Activated naive CD4-positive, alpha-beta T cell treated with anti-CD3 and anti-CD28 coated beads, Interleukin-2, amount 50 U/mL, for 16 hours (primary cell): ENCODE results near the gene VRK1.
"Not testable (repeated sequence)": the region's sequence is repeated elsewhere in the genome, so short reads cannot be mapped to it uniquely, and the experiment has no call there.

Experiments
- DNase-seq: peaks from one replicate; pipeline ENCODE4 v3.0.0-alpha.2; 2020

VRK1 gene, protein sequence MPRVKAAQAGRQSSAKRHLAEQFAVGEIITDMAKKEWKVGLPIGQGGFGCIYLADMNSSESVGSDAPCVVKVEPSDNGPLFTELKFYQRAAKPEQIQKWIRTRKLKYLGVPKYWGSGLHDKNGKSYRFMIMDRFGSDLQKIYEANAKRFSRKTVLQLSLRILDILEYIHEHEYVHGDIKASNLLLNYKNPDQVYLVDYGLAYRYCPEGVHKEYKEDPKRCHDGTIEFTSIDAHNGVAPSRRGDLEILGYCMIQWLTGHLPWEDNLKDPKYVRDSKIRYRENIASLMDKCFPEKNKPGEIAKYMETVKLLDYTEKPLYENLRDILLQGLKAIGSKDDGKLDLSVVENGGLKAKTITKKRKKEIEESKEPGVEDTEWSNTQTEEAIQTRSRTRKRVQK

DNA sequence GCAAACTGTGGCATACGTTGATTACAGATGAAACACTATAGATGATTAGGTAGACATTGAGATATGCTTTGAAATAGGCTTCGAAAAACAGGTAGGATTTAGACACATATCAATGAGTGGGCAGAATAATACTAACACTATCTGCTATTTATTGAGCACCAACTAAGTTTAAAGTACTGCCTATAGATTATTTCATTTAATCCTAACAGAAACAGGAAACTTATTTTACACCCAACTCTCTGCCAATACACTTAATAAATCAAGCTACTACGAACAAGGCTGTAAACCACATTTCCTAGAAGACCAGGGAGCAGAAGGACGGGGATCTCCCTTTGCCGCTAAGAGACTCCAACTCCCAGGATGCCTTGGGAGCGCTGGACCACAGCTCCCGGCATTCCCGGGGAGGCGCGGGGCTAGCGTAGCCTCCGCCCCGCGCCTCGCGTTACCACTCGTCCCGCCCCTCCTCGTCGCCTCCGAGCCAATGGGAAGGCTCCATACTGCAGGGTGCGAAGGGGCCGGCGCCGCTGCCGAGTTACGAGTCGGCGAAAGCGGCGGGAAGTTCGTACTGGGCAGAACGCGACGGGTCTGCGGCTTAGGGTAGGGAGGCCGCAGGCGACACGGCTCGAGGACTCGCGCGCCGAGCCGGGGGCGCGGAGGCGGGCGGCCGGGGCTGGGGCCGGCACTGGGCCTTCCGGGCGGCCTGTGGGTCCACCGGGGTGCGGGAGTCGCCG lies at the start of gene VRK1:
VRK1 (plus strand) TSS at position 532 of the 731 bp plus-strand sequence. CDS start 36,090 bp downstream, outside the sequence.
- peak; percentile 96 for DNase-seq

DNA sequence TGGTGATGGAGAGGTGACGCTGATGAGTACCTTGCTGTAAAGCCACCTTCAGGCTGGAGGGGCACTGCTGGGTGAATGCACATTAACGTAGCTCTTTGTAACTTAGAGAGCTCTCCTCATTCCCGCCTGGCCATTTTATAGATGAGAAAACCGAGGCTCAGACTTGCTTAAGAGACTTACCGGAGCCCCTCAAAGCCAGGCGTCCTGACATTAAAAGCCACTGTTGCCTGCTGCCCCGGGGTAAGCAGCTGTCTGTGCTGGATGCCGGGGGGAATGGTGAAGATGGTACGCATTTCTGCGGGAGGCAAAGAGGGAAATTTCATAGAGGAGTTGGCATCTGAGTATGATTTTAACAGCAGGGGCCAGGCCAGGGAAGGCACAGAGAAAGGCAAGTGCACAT lies 49.6 kb upstream of the VRK1 start:
- DNase-seq = no peak

DNA sequence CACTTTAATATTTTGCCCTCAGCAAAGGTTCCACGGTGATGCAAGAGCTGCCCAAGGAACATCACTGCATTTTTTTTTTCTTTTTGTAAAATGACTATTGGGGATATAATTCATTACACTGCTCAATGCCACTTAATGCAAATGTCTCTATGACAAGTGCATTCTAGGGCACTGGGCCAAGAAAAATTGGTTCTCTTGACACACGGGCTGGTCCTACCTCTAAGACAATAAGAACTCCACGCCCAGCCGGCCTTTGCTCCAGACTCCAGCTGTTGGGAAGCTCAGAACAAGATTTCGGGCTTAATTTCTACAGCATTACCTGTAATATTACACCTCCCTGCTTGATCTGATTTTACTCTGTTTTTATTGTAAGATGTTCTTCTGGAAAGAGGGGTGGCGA lies 48.8 kb upstream of the VRK1 start:
- DNase-seq = no peak

DNA sequence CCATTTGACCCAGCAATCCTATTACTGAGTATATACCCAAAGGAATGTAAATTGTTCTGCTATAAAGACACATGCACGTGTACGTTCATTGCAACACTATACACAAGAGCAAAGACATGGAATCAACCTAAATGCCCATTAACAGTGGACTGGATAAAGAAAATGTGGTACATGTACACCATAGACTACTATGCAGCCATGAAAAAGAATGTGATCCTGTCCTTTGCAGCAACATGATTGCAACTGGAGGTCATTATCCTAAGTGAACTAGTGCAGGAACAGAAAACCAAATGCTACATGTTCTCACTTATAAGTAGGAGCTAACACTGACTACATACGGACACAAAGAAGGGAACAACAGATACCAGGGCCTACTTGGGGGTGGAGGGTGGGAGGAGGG lies 45.7 kb upstream of the VRK1 start:
- DNase-seq = no peak

DNA sequence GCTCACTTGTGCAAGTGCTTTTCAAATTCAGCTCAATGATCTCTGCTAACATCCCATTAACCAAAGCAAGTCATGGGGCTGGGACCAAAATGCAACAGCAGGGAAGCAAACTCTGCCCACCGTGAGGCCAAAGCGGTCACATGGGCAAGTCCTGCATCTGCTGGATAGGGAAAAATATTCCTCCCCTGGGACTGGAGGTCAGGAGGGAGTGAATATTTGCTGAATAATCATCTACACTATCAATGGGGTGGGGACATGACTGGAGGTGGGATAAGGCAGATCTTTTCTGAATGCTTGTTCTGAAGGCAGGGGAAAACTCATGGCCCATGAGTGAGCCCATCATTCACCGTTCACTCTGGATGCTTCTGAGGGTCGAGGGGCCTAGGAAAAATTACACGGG lies 45.1 kb upstream of the VRK1 start:
- no peak for DNase-seq

DNA sequence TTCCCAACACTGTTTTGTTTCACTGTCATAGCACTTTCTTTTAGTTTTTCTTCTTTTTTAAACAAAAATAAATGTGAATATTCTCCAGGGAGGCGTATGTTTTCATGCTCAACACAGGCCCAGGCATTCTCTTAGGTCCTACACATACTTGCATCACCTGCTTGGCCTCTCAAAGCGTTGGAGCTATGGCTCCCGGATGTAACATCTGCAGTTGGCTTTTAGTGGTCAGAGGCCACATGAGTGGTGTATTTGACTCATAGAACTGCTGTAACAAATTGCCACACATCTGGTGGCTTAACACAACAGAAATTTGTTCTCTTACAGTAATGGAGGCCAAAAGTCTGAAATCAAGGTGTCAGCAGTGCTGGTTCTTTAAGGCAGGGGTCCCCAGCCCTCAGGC lies 44.6 kb upstream of the VRK1 start:
- no peak for DNase-seq

DNA sequence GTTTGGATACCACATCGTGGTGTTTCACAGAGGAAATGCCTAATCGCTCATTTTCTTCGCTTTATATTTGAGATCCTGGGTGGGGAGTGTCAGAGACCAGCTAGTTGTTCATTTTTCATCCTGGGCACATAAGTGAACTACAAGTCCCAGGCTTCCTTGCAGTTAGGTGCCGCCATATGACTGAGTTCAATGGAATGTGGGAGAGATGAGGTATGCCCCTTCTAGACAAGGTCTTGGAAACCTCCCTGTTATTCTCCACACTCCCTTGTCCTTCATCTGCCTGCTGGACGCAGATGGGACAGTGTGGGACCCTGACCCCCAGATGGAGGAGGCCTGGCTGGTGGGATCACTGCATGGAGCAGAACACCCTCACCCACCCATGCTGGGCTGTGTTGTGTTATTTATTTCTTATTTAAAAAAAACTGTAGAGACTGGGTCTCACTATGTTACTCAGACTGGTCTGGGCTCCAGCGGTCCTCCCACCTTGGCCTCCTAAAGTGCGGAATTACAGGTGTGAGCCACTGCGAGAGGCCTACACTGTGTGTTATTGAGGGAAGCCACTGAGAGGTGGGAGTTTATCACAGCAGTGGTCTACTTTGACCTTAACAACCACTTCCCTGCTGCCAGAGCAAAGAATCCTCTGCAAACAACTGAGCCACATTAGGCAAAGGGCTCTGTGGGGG lies 42.9 kb upstream of the VRK1 start:
- no peak for DNase-seq

DNA sequence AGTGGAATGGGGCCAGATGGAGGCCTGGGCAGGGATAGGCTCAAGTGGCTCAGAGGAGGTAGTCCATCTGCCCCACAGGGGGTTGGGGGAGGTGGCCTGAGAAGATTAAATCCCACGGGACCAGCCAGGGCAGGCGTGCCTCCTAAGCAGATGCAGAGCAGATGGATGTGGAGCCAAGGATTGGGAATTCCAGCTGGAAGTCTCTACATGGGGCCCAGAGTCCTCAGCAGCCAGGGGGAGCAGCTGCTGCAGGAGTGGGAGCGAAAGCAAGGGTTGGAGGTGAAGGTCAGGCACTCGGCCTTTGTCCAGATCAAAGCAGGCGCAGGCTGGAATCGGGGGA lies 42.4 kb upstream of the VRK1 start:
- no peak for DNase-seq

DNA sequence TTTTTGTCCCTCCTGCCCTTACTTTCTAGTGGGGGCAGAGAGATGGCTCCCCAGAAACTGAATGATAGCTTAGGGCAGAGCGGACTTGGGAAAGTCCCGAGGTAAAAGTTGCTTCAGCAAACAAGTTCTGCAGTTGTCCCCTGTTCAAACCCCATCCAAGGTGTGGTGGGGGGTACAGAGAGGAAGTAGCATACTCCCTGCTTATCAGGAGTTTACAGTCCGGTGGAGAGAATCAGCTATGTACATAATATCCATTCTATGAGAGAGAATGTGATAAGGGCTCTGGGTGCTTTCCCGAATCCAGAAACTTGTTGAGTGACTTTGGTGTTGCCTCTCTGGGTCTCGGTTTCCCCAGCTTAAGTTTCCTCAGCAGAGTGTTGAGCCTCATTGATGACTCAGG lies 40.4 kb upstream of the VRK1 start:
- DNase-seq = no peak

DNA sequence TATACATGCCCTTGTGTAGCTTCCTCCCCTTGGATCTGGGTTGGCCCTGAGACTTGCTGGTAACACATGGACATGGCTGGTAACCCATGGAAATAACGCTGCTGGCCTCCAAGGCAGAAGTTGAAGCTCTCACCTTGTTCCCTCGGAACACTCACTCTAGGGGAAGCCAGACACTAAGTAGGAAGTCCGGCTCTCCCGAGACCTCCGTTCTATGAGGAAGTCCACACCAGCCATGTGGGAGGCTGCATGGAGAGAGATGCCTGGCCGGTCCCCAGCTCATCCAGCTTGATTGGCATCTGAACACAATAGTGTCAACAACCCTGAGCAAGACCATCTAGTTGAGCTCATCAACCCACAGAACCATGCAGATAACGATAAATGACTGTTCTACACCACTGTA lies 39.7 kb upstream of the VRK1 start:
- no peak for DNase-seq

DNA sequence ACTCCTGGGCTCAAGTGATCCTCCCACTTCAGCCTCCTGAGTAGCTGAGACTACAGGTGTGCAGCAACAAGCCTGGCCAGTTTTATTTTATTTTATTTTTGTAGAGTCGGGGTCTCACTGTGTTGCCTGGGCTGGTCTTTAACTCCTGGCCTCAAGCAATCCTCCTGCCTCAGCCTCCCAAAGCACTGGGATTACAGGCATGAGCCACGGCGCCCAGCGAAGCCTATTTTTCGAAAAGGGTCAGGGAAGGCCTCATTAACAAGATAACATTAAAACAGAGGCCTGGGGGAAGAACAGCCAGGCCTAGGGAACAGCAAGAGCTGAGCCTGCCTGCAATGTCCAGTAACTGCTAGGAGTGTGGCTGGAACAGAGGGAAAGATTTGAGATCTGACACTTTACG lies 36.1 kb upstream of the VRK1 start:
- no peak for DNase-seq

DNA sequence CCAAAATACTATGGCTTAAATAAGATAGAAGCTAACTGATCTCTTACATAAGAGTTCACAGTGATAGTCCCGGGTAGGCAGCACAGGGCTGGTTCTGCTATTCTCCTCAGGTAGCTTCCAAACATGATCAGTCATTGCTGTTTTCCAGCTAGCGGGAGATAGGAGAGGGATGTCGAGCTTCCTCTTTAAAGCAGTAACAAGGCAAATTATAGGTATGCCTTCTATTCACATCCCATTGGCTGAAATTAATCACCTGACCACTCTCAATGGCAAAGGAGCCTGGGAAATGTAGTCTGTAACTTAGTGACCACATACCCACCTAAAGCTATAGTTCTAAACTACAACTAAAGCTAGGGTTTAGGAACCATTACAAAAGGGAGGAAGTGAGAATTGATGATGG lies 34.5 kb upstream of the VRK1 start:
- DNase-seq = no peak

DNA sequence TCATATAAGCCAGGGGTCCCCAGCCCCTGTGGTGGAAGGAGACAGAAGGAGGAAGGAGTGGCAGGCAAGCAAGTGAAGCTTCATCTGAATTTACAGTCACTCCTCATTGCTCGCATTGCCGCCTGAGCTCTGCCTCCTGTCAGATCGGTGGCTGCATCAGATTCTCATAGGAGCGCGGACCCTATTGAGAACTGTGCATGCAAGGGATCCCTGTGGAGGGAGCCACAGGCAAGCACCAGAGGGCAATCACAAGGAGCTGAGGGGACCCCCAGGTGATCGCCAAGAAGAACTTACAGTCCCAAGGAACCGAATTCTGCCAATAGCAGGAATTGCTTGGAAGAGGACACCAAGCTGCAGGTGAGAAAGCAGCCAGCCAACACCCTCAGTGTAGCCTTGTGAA lies 33.2 kb upstream of the VRK1 start:
- DNase-seq = no peak

DNA sequence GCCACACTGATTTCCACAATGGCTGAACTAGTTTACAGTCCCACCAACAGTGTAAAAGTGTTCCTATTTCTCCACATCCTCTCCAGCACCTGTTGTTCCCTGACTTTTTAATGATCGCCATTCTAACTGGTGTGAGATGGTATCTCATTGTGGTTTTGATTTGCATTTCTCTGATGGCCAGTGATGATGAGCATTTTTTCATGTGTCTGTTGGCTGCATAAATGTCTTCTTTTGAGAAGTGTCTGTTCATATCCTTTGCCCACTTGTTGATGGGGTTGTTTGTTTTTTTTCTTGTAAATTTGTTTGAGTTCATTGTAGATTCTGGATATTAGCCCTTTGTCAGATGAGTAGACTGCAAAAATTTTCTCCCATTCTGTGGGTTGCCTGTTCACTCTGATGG lies 32.0 kb upstream of the VRK1 start:
- DNase-seq = not testable (repeated sequence)

DNA sequence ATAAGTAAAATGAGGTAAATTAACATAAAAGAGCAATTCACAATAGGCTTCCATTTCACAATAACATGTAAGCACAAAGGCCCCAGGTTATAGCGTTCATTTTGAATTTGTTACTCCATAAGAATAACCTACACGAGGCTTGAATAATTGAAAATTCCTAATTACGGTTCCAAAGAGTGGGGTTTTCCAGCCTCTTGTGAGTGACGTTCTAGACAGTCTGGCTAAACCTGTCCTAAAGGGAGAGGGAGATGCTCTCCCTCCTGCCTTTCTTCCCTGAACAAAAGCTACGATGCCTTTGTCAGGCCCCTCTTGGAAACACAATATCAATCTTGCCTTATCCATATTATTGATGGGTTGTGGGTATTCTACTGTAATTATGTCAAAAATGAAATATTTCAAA lies 24.3 kb upstream of the VRK1 start:
- DNase-seq = no peak

DNA sequence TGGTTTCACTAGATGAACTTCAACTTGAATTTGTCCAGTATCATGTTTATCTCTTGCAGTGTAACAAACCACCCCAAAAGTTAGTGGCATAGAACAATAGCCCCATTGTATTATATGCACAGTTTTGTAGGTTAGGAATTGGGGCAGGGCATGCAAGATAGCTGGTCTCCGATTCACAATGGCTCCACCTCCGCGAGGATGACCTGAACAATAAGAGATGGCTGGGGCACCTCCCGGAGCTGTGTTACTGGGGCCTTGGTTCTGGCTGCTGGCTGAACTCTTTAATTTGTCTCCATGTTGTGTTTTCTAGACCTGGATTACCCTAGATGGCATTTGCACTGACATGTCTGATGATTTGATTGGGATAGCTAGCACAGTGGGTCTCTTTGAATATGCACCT lies 20.4 kb upstream of the VRK1 start:
- no peak for DNase-seq

DNA sequence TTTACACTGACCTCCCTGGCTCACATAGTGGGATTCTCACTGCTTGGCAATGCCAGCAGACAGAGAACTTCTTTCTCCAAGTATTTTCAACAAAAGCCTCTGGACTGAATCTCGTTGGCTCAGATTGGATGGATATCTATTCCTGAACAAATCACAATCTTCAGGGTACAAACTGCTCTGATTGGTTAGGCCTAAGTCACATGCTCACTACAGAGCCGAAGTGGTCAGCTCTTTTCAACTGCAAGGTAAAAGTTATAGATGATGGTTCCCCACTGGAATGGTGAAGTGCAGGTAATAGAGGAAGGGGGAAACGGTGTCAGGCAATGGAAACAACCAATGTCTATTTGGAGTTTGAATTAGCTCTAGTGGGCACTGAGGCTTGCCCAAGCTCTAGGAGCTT lies 16.7 kb upstream of the VRK1 start:
- DNase-seq = no peak

DNA sequence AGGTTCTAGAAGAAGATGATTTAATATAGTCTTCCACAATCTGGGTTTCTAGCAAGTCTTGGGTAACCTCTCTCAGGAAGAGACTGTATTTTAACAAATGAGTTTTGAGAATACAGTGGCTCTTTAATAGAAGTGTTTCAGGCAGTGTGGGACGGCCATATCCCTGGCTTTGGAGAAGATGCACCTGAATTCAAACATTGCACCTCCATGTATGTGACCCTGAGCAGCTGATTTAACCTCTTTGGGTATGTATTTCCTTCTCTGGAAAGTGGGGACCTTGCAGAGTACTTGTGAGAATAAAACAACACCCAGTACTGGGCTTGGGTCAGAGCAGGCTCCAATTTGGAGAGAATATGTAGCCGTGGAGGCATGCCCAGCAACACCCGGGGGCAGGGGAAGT lies 15.8 kb upstream of the VRK1 start:
- no peak for DNase-seq

DNA sequence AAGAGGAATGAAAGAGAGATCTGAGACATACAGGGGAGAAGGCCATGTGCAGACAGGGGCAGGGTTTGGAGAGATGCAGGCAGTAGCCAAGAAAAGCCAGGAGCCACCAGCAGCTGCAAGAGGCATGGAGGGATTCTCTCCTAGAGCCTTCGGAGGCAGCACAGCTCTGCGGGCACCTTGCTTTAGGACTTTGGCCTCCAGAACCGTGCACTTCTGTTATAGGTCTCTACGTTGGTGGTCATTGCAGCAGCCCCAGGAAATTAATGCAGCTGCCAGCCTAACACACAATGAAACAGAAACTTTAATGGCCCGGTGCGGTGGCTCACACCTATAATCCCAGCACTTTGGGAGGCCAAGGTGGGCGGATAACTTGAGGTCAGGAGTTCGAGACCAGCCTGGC lies 14.7 kb upstream of the VRK1 start:
- no peak for DNase-seq

DNA sequence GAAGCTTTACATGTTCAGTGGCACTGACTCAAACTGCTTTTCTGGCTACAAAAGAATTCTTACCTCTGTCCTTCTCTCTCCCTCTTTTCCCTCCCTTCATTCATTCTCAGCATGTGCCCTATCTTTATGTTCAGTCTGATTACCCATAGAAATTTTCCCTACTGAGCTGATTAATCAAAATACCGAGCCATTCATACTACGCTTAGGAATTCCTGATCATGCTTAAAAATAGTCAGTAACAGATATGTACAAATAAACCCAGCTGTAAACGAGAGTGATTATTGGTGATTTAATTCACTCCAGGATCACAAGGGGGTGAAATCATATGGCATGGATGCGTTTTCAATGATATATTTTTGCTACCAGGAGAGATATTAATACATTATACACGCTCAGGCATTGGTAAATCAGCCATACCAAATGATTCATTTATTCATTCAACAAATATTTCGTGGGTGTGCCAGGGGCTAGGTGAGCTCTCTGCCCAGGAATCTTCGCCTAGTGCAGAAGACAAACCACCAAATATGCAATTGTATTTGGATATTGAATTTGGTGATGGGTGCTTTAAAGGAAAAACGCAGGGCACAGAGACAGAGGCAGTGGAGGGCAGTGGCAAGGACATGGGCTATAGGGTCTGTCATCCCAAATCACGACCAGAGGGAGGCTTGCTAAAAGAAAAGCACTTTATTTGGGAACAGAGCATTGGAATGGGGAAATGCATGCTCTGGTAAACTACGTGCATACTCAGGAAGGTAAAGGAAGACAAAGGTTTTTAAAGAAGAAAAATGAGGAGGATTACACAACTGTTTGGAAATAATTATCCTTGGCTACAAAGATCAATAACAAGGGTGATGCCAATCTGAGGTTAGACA lies 13.9 kb upstream of the VRK1 start:
- no peak for DNase-seq

DNA sequence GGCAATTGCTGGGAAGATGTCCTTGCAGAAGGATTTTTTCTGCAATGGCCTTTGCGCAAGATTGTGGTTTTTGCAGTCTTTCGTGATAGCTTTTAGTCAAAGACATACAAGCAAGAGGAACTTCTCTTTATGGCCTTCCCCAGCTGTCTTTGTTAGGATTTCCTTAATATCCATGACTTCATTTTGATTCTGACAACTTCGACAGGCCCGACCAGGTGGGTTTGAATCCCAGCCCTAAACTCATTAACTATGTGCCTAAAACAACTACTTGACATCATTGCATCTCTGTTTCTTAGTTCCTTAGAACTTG lies 13.3 kb upstream of the VRK1 start:
- DNase-seq = no peak

DNA sequence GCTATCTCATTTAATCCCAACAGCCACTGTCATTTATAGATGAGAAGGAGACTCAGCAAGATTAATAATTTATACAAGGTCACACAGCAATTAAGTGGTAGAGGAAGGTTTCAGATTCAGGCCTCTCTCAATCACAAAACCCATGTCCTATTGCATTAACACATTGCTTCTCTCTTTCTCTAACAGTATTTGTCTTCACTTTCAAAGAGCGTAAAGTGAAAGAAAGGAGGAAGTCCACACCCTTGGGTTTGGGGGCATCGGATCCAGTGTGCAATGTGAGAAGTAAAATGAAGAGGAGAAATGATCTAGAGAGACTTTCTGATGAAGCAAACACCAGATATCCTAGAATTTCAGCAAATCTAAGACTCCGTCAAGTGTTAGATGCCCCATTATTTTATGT lies 7.0 kb upstream of the VRK1 start:
- DNase-seq = no peak

DNA sequence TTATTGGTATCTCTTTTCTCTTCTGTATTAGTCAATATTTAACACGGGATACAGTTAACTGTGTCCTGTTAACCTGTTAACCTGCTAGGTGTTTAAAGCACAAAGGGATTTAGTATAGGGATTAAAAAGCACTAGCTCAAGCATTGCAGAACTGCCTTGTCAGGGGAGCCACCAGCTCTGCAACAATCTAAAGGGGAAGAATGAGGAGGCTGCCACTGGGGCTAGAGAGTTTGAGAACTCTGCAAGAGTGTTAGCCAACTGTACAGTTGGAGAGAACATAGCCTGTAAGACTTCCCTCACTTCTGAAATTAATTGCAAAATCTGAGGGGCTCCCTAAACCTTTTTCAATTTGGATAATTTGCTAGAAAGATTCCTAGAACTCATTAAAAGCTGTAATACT lies 6.5 kb upstream of the VRK1 start:
- no peak for DNase-seq
